Activated CD8-positive, alpha-beta memory T cell treated with anti-CD3 and anti-CD28 coated beads for 4 hours (primary cell): ENCODE data around the gene TMEM151A.
"Not testable (repeated sequence)": the region's sequence is repeated elsewhere in the genome, so short reads cannot be mapped to it uniquely, and the experiment has no call there.

ENCODE experiments used
- DNase-seq, 2 donors: peaks; one replicate each; pipeline ENCODE4 v3.0.0-alpha.2; 2020; ENCODE audit warnings: low read depth in 2 of 2

Gene TMEM151A

GRCh38 chr11:66267379-66268243, 24.1 kb upstream of the TMEM151A start:
- peak; percentile 70 to 73 for DNase-seq

DNA sequence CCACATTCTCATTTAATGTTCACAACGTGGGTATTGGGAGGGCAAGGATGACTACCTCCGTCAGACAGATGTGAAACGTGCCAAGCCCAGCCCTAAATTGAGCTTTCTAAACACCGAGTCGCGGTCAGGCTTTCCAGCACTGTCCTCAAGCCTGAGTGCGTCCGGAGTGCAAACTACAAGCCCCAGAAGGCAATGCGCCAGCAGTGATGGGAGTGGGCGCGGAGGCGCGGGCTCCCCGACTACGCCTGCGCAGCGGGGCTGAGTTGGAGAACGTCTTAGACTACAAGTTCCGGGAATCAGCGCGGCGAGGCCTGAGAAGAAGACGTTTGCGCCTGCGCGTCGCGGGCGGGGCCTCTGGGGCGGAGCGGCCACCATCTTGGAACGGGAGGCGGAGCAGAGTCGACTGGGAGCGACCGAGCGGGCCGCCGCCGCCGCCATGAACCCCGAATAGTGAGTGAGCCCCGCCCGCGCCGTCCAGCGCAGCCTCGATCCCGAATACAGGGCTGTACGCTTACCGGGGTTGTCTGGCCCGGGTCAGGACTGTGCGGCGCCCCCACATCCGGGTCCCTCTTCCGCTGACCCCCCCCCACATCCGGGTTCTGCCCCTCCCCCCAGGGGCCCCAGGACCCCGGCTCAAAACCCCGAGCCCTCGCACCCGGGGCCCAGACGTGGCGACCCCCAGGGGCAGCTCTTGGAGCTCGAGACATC, 23.3 kb upstream of the TMEM151A start, which contains the start of gene RAB1B:
RAB1B (plus strand) TSS at position 396 of the 708 bp plus-strand sequence; CDS start at position 437, 41 bp downstream.
- peak; percentile 100 for DNase-seq

DNA sequence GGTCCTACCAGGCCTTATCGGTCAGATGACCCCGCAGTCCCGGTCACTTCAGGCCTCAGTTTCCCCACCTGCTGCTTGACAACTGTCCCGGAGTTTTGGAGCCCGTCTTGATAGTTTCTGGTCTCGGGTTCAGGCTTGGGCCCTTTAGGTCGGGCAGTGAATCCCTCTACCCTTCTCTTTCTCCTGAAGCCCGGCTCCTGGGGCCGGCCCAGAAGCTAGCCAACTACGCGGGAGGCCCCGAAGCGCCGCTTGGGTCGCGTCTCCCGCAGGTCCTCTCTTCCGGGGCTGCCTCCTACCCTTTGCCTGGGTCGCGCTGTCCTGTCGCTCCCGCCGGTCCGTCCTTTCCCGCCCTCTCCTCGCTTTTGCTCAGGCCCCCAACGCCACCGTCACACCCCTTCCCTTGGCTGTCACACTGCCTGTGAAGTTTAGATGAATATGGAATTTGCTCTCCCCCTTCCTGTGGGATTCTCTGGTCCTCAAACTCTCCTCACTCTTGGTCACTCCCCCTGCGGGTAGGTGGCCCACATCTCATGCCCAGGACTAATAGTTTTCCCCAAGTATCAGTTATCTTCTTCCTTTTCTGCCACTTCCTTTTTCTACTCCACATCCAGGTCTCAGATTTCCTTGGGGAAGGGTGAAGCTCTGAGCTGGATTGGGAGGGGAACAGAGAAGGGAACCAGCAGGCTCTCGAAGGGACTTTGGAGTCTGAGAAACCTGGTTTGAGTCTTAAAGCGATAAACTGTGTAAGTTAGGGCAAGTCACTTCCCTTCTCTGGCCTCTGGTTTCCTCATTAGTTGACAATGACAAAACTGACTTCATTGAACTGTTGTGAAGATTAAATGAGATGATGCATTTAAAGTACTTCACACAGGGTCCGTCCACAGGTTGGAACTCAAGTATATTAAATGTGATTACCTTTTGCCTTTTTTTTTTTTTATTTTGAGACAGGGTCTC, 22.5 kb upstream of the TMEM151A start:
- DNase-seq: no peak

DNA sequence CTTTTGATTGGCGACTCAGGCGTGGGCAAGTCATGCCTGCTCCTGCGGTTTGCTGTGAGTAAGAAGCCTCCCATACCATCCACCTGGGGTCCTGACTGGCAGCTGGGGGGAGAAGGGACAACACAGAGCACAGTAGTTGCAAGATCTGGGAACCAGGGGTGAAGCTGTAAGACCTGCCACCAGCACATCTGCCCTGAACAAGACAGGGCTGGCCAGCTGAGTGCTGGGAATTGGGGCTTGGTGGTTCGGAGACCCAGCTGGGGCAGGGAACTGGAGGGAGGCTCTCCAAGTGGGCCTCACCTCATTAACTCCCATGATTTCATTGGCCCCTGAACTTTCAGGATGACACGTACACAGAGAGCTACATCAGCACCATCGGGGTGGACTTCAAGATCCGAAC, 19.9 kb upstream of the TMEM151A start:
- DNase-seq: no peak

- DNase-seq: no peak
Measured at GRCh38 chr11:66272596-66272995, 19.1 kb upstream of the TMEM151A start.

DNA sequence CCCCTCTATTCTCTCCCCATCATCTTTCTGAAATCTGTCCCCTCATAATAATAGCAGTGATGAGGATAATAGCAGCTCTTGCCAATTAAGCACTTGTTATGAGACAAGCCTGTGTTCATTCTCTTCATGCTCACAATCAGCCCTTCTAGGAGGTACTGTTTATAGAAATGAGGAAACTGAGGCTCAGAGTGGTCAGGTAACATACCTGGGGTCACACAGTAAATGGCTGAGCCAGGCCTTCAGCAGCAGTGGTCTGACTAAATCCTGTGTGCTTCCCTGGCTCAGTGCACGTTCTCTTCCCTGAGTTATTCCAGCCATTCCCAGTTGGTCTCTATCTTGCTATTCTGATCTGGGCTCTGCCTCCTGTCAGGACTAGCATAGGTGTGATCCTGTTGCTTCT, 17.5 kb upstream of the TMEM151A start:
- DNase-seq: no peak

GRCh38 chr11:66275396-66275795, 16.3 kb upstream of the TMEM151A start:
- DNase-seq: no peak

DNA sequence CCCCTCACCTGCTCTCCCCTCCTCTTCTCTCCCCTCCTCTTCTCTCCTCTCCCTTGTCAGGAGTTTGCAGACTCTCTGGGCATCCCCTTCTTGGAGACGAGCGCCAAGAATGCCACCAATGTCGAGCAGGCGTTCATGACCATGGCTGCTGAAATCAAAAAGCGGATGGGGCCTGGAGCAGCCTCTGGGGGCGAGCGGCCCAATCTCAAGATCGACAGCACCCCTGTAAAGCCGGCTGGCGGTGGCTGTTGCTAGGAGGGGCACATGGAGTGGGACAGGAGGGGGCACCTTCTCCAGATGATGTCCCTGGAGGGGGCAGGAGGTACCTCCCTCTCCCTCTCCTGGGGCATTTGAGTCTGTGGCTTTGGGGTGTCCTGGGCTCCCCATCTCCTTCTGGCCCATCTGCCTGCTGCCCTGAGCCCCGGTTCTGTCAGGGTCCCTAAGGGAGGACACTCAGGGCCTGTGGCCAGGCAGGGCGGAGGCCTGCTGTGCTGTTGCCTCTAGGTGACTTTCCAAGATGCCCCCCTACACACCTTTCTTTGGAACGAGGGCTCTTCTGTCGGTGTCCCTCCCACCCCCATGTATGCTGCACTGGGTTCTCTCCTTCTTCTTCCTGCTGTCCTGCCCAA, 15.6 kb upstream of the TMEM151A start:
- no peak for DNase-seq

- DNase-seq: not testable (repeated sequence)
Measured at GRCh38 chr11:66276619-66277018, 15.1 kb upstream of the TMEM151A start.

- DNase-seq: not testable (repeated sequence)
Measured at GRCh38 chr11:66277064-66277463, 14.6 kb upstream of the TMEM151A start.

DNA sequence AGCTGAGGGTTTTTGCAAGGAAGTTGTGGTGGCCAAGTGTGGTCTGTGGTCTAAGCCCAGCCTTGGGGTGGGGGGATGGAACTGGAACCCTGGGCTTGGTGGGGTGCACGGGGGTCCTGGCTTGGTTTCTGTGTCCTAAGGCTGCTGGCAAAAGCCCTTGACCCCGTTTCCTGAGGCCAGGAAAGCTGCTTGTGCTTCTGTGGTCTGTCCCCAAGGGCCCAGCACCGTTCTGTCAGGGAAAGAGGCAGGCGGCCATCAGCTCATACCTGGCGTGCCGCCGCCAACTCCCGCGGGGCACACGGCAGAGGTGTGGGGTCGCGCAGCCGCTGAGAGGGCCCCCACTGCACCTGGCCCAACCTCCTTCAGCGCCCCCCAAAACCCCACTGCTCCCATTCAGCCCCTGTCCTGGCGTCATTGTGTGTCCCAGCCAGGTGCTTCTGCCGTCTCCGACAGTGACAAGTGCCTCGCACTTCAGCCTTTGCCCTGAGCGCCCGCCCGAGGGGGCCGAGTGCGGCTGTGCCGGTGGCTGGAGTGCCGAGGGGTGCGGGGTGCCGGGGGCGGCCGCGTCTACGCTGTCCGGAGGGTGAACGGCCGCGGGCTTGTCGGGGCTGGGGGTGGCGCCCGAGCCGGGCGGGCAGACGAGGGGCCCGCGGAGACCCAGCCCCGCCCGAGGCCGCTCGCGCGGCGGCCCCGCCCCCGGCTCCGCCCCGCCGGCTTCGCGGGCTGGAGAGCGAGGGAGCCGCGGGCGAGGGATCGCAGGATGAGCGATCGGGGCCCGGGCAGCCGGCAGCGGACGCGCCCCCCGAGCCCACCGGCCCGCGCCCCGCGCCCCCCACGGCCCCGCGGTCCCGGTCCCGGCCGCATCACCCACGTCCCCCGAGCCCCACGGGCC, 14.0 kb upstream of the TMEM151A start, which contains the start of gene CNIH2:
CNIH2 (plus strand) TSS at position 705 of the 892 bp plus-strand sequence. CDS start 282 bp downstream, outside the sequence.
- DNase-seq: no peak

GRCh38 chr11:66278363-66279091, 13.2 kb upstream of the TMEM151A start:
- no peak for DNase-seq

DNA sequence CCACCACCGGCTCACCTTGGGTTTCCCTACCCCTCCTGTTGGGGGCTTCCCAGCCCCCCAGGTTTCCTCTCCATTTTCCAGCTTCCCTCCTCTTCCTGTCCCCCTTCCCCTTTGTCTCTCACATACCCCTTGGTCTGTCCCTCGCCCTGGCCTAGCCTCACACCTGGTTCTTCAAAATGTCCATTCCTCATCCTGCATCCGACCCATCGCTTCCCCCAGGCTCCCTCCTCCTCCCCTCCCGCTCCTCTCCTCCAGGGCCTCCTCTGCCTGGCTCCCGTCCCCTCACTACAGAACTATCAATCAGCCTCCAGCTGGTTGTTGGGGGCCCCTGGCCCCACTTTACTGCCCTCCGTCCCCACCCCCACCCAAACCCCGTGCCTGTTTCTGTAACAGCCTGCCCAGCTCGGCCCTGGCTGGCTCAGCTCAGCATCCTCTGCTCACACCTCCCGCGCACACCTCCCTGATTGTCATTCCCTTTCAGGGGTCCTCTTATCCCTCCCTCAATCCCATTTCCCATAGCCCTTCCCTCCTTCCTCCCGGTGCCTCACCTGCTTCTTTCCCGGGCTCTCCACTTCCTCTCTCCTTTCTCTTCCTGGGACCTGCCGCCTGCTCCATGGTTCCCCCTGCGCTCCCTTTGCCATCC, 12.5 kb upstream of the TMEM151A start:
- no peak for DNase-seq

- DNase-seq: no peak
Measured at GRCh38 chr11:66280428-66280827, 11.3 kb upstream of the TMEM151A start.

GRCh38 chr11:66281001-66281400, 10.7 kb upstream of the TMEM151A start:
- DNase-seq: no peak

DNA sequence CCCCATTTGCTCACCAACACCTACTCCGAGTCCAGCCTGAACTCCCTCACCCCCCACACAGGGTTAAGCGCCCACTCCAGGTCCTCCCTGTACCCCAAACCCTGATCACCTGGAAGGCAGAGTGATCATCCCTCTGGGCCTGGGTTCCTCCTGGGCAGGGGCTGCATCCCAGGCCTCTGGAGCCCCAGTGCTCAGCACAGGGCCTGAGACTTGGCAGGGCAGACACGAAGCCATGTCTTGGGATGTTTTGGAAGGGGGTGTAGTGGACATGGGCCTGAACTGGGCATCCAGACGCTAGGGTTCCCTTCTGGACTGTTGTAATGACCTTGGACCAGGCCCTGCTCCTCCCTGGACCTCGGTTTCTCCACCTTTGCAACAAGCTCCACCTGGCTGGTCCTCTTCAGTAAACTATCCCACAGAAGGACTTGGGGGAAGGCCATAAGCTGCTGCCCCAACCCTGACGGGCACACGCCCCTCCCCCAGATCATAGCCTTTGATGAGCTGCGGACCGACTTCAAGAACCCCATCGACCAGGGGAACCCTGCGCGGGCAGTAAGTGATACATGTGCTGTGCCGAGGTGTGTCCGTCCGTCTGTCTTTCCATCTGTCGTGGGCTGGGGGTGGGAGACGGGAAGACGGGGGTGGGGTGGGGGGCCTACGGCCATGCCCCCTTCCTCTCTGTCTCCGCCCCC, 9.8 kb upstream of the TMEM151A start:
- no peak for DNase-seq

- peak; percentile 94 for DNase-seq
Measured at GRCh38 chr11:66282468-66283455, 8.9 kb upstream of the TMEM151A start.
